ENCODE results near the gene WDR36. TPM values are rescaled to one million over a fixed set of nuclear protein-coding genes. Genes with fewer than 3 reads are reported as not detected.

Gene WDR36
- total and polyA plus RNA-seq, 2 of the 4 experiments (the other 2 are of a cell fraction) = 11.9 to 87.8 TPM

DNA sequence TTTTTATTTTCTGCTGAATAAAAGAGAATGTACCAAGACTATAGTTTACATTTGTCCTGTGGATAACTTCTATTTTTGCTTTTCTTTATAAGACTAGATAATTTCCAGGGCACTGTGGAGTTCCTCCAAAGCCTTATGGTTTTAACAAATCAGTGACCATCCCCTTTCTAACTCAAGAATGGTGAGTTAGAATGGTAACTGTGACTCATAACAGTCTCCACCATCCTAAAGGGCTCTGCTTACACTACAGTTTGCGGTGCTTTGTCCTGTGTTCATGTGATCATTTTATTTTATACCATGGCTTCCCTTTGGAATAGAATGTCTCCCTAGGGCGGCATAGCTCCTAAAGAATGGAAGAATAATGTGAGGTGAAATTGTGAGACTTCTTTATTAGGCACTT lies 30.2 kb downstream of the WDR36 start:
- H2AK9ac ChIP-seq (replicated peaks; ENCODE audit: low read depth, low read length, poor library complexity) = no peak overlapping the region
- no peak overlapping the region for H2AFZ ChIP-seq (replicated peaks; ENCODE audit: low read length, poor library complexity)
- no peaks in the 10 kb centered on the region for H3K27me3 ChIP-seq (ENCODE audit: control insufficient read depth, insufficient read depth, low read length)
- no peak overlapping the region for H2BK15ac ChIP-seq (ENCODE audit: low read depth, low read length)
- H3K4me1 ChIP-seq (ENCODE audit: control insufficient read depth, insufficient read depth, low read length) = no peaks in the 10 kb centered on the region
- H3K4me3 ChIP-seq (ENCODE audit: insufficient read depth, low read depth, low read length) = no peak overlapping the region
- TF ChIP-seq CEBPB (IDR thresholded peaks at IDR 0.05; ENCODE audit: low read depth, low read length) (no peak), MXI1 (IDR thresholded peaks at IDR 0.05; ENCODE audit: borderline replicate concordance, low read depth, low read length) (no peak), NFE2L2 (IDR thresholded peaks at IDR 0.05; ENCODE audit: low read depth, low read length) (no peak), MAFK (IDR thresholded peaks at IDR 0.05; ENCODE audit: low read depth, low read length) (no peak), SMC3 (IDR thresholded peaks at IDR 0.05; ENCODE audit: low read depth, low read length) (no peak), RFX5 (IDR thresholded peaks at IDR 0.05; ENCODE audit: low read depth, low read length) (no peak), CHD1 (IDR thresholded peaks at IDR 0.05; ENCODE audit: low read depth, low read length) (no peak), MAZ (IDR thresholded peaks at IDR 0.05; ENCODE audit: borderline replicate concordance, low read depth, low read length) (no peak), RAD21 (IDR thresholded peaks at IDR 0.05; ENCODE audit: low read length) (no peak), FOS (IDR thresholded peaks at IDR 0.05; ENCODE audit: low read depth, low read length) (no peak), USF2 (IDR thresholded peaks at IDR 0.05; ENCODE audit: low read depth, low read length) (no peak), POLR2A (IDR thresholded peaks at IDR 0.05; ENCODE audit: low read depth, low read length) (no peak), BHLHE40 (IDR thresholded peaks at IDR 0.05; ENCODE audit: low read depth, low read length) (no peak), RCOR1 (IDR thresholded peaks at IDR 0.05; ENCODE audit: insufficient replicate concordance, low read length) (no peak)
- TF ChIP-seq, protein P1, sequence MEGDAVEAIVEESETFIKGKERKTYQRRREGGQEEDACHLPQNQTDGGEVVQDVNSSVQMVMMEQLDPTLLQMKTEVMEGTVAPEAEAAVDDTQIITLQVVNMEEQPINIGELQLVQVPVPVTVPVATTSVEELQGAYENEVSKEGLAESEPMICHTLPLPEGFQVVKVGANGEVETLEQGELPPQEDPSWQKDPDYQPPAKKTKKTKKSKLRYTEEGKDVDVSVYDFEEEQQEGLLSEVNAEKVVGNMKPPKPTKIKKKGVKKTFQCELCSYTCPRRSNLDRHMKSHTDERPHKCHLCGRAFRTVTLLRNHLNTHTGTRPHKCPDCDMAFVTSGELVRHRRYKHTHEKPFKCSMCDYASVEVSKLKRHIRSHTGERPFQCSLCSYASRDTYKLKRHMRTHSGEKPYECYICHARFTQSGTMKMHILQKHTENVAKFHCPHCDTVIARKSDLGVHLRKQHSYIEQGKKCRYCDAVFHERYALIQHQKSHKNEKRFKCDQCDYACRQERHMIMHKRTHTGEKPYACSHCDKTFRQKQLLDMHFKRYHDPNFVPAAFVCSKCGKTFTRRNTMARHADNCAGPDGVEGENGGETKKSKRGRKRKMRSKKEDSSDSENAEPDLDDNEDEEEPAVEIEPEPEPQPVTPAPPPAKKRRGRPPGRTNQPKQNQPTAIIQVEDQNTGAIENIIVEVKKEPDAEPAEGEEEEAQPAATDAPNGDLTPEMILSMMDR (conservative IDR thresholded peaks at IDR 0.05; ENCODE audit: low read depth, low read length) = no peak
- TF ChIP-seq, protein P2, sequence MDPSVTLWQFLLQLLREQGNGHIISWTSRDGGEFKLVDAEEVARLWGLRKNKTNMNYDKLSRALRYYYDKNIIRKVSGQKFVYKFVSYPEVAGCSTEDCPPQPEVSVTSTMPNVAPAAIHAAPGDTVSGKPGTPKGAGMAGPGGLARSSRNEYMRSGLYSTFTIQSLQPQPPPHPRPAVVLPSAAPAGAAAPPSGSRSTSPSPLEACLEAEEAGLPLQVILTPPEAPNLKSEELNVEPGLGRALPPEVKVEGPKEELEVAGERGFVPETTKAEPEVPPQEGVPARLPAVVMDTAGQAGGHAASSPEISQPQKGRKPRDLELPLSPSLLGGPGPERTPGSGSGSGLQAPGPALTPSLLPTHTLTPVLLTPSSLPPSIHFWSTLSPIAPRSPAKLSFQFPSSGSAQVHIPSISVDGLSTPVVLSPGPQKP (IDR thresholded peaks at IDR 0.05; ENCODE audit: borderline replicate concordance, low read depth, low read length) = no peak
- intact Hi-C loops (cut with micrococcal nuclease) = loop anchor here (2.0 kb wide), 1 partner anchor 14 kb away; no protein-coding TSS in a partner anchor
- no peak overlapping the region for H4K8ac ChIP-seq (ENCODE audit: low read depth in 2 of 2, low read length in 2 of 2)
- H3K27ac ChIP-seq (ENCODE audit: insufficient read depth, low read length) = no peak overlapping the region
- no peak overlapping the region for H3K56ac ChIP-seq (ENCODE audit: extremely low read depth, insufficient read depth, low read length)
- DNase-seq = no peak
- in situ Hi-C loops (cut with MboI; ENCODE audit: low sequenced_read_pairs) = no loop called here
- no peak overlapping the region for H3K14ac ChIP-seq (replicated peaks; ENCODE audit: low read depth, low read length)
- no peak overlapping the region for H3K4ac ChIP-seq (ENCODE audit: low read depth, low read length)
- no peaks in the 10 kb centered on the region for H4K20me1 ChIP-seq (ENCODE audit: insufficient read depth, low read length)
- no peak overlapping the region for H2BK120ac ChIP-seq (ENCODE audit: low read depth, low read length)
- no peak overlapping the region for H2AK5ac ChIP-seq (ENCODE audit: low read depth, low read length)
- H3K18ac ChIP-seq (ENCODE audit: low read depth, low read length) = no peak overlapping the region
- no peak for ATAC-seq (ENCODE audit: low read depth)
- no peak overlapping the region for H4K91ac ChIP-seq (ENCODE audit: insufficient read depth, low read depth, low read length)
- ChIA-PET POLR2A (ENCODE audit: unreplicated experiment) (no interaction called here), CTCF (no interaction called here)
- no peak overlapping the region for H3K9ac ChIP-seq (ENCODE audit: low read depth, low read length)
- no peak overlapping the region for H2BK5ac ChIP-seq (ENCODE audit: low read depth, low read length, poor library complexity, severe bottlenecking)
- no peaks in the 10 kb centered on the region for H3K9me3 ChIP-seq (ENCODE audit: control insufficient read depth, insufficient read depth, low read length)
- no peak overlapping the region for H3K4me2 ChIP-seq (ENCODE audit: low read depth, low read length)
- H3K36me3 ChIP-seq (ENCODE audit: control insufficient read depth, insufficient read depth, low read length) = peaks cover 20% of the 10 kb centered on the region
- dilution Hi-C loops (cut with HindIII; ENCODE audit: low sequenced_read_pairs, unreplicated experiment) = no loop called here
- no peak overlapping the region for H4K5ac ChIP-seq (ENCODE audit: low read depth, low read length)
- H2BK20ac ChIP-seq (ENCODE audit: low read depth, low read length) = no peak overlapping the region
- no peak overlapping the region for H3K23ac ChIP-seq (ENCODE audit: low read depth, low read length)
- no peaks in the 10 kb centered on the region for H3K9me1 ChIP-seq (ENCODE audit: insufficient read depth, low read length)
- WGBS, 2 experiments (ENCODE audit: extremely low coverage in 2 of 2, insufficient read length in 1 of 2) = no CpG with 5 or more reads among the region's 2 CpGs
- no TSS peak for BruUV-seq (replicated peaks)
- peaks cover 6 to 9% of the 10 kb centered on the region in 2 experiments; a peak in 3 of 4 replicates for H3K79me1 ChIP-seq (ENCODE audit: low read depth in 1 of 2, low read length in 2 of 2)

Data from IMR-90 (cell line).